RWPE1 (cell line): Measurements from ENCODE around the gene FTHL17.

ENCODE experiments used
- CTCF ChIA-PET: fragments of 350-600 bp; sonication (Branson Sonifier 250); formaldehyde crosslinking; extraction: SDS; loops from one replicate; lab custom pipeline; 2021; lab: Yijun Ruan, JAX
- POLR2A ChIA-PET: fragments of 400-600 bp; formaldehyde crosslinking; extraction: SDS; loops from one replicate; lab custom pipeline; 2020; ENCODE audit warnings: antibody characterized with exemption; ENCODE audit not compliant: low non-redundant PET; lab: Yijun Ruan, JAX
- DNase-seq: peaks from one replicate; pipeline ENCODE4 v3.0.0; 2012; ENCODE audit warnings: low spot score
- H3K27ac ChIP-seq: fragments of 450-650 bp; 2 replicates; pipeline ENCODE4 v1.5.1; 2017
- TF ChIP-seq, protein P1 (sequence below): fragments of 450-650 bp; conservative IDR thresholded peaks from 2 replicates; pipeline ENCODE4 v1.5.1; 2017; ENCODE audit warnings: low read depth, mild to moderate bottlenecking

The FTHL17 gene

GRCh38 chrX:31074522-31074921 is 2.7 kb upstream of the FTHL17 start:
- H3K27ac ChIP-seq = no peak overlapping the region
- ChIA-PET POLR2A (no interaction called here), CTCF (no interaction called here)
- TF ChIP-seq, protein P1, sequence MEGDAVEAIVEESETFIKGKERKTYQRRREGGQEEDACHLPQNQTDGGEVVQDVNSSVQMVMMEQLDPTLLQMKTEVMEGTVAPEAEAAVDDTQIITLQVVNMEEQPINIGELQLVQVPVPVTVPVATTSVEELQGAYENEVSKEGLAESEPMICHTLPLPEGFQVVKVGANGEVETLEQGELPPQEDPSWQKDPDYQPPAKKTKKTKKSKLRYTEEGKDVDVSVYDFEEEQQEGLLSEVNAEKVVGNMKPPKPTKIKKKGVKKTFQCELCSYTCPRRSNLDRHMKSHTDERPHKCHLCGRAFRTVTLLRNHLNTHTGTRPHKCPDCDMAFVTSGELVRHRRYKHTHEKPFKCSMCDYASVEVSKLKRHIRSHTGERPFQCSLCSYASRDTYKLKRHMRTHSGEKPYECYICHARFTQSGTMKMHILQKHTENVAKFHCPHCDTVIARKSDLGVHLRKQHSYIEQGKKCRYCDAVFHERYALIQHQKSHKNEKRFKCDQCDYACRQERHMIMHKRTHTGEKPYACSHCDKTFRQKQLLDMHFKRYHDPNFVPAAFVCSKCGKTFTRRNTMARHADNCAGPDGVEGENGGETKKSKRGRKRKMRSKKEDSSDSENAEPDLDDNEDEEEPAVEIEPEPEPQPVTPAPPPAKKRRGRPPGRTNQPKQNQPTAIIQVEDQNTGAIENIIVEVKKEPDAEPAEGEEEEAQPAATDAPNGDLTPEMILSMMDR = no peak
- no peak for DNase-seq

DNA sequence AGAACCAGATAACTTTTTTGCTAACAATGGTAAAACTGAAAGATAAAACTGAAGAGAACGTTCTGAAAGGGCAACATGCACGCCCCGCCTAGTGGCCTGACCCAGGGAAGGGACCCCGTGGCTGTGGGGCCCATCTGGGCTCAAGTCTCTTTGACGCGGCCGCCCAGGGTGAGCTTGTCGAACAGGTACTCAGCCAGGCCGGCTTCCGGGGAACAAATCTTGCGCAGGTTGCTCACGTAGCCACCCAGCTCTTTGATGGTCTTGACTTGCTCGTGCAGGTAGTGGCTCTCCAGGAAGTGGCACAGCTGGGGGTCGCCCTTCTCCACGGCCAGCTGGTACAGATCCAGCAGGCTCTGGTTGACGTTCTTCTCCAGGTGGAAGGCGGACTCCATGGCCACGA is 579 bp downstream of the FTHL17 start:
- POLR2A ChIA-PET = no interaction called here
- no peak overlapping the region for H3K27ac ChIP-seq
- TF ChIP-seq, protein P1 = no peak
- CTCF ChIA-PET = no interaction called here
- no peak for DNase-seq

- ChIA-PET POLR2A (no interaction called here), CTCF (no interaction called here)
- DNase-seq = no peak
- H3K27ac ChIP-seq = no peak overlapping the region
- TF ChIP-seq, protein P1 = no peak
These were observed 1.8 kb downstream of the FTHL17 start for GRCh38 chrX:31070057-31070468.

- DNase-seq = no peak
- ChIA-PET POLR2A (no interaction called here), CTCF (no interaction called here)
- no peak overlapping the region for H3K27ac ChIP-seq
- TF ChIP-seq, protein P1 = no peak
These were observed 8.7 kb downstream of the FTHL17 start for GRCh38 chrX:31063114-31063513.

DNA sequence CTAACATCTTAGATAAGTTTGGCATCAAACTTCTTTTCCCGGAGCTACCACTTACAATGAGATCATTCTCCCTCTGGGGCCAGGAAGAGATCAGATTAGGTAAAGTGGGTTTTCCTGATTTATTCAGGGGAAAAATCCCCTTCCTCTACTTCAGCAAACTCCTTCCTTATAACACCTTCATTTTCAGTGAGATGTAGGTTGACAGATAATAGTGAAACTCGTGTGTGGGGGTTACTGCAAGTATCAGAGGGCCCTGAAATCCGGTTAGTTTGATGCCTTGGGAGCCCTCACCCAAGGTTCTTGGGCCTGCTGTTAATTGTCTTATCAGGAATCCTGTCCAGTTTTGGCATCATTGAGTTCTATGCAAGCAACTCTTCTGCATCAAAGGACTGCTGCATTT is 10.8 kb downstream of the FTHL17 start:
- no peak for DNase-seq
- POLR2A ChIA-PET = no interaction called here
- CTCF ChIA-PET = no interaction called here
- TF ChIP-seq, protein P1 = no peak
- no peak overlapping the region for H3K27ac ChIP-seq

DNA sequence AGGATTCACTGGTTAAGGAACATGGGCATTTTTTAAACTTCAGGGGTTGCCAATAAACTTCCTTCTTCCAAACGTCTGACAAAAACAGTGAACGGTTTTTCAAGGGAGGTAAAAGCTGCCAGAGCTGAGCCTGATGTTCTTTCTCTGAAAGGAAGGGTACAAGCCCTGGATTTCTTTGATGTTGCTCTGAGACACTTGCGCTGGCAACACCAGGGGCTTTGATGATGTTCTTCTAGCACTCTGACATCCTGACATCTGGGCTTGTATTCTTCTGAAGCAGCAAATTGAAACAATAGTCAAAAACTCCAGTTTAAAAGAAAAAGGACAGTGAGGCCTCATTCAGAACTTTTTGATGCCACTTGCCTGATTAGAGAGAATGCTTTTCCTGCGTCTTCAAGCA is 11.8 kb downstream of the FTHL17 start:
- POLR2A ChIA-PET = no interaction called here
- TF ChIP-seq, protein P1 = no peak
- CTCF ChIA-PET = no interaction called here
- H3K27ac ChIP-seq = no peak overlapping the region
- DNase-seq = no peak

DNA sequence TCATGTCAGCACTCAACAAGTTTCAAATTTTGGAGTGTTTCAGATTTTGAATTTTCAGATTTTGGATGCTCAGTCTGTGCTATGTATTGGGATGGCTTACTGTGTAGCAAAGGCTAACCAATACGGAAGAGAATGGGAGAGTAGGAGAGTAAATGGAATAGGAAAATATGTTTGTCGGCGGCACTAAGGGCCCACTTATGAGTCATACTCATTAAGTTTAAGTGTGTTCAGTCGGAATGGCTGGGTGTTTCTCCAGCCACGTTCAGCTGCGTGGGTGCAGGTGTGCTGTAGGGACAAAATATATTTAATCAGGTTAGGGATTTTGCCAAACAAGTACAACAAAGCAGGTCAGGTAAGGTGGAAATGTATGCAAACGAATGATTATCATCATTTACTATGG is 13.6 kb downstream of the FTHL17 start:
- H3K27ac ChIP-seq = no peak overlapping the region
- TF ChIP-seq, protein P1 = no peak
- ChIA-PET POLR2A (no interaction called here), CTCF (no interaction called here)
- DNase-seq = no peak
